ENCODE results near the gene ACOXL. TPM values are rescaled to one million over a fixed set of nuclear protein-coding genes. Genes with fewer than 3 reads are reported as not detected.

Gene ACOXL
- total RNA-seq, 1 experiment from 2014 or later: not detected

DNA sequence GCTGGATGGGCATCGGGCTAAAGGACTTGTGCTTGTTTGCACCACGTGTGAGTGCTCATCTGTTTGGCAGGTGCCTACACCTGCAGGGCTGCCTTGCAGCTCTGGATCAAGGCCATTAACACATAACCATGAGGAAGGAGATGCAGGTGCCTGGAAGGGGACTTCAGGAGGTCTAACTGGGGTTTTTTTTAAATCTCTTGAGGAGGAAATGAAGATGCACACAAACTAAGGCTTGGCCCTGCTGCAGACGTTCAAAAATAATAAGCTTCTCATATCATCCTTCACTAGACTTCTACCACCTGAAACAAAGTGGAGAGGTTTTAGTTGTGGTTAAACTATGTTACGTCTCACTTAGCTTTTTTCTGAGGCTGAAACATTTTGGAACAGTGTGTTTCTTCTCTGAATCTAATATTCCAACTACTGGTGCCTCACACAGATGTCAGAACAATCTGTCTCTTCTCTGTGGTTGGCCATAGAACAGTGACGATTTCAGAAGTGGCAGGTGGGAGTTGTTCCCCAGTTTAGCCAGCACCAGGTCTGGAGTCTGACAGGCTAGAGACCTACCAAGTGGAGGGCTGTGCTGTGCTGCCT lies 424.8 kb downstream of the ACOXL start:
- peaks cover 15% of the 10 kb centered on the region for H3K4me1 ChIP-seq

DNA sequence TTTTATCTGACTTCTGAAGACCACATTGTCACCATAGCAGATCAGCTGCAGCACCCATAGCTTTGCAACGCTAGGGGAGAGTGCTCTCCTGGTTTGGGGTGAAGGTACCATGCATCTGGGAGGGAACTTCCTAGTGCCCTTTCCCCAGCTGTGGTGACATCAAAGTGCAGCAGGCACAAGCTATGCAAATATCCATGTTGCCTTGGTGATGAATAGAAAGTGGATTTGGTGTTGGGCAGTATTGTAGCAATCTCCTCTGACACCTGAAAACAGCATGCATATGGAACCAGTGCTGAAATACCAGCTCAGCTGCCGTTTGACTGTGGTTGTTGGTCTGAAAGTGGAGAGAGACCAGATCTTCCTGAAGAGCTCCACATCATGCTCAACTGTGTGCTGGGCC lies 425.4 kb downstream of the ACOXL start:
- H3K9me3 ChIP-seq (replicated peaks): no peaks in the 10 kb centered on the region
- H3K27me3 ChIP-seq: no peaks in the 10 kb centered on the region
- no peak for DNase-seq
- H3K4me3 ChIP-seq: no peak overlapping the region
- H3K36me3 ChIP-seq: peaks cover 14% of the 10 kb centered on the region
- H3K27ac ChIP-seq: no peak overlapping the region
- H3K4me1 ChIP-seq: peaks cover 22% of the 10 kb centered on the region

More for the DNA sequence above, 424.8 kb downstream of the ACOXL start:
- no peaks in the 10 kb centered on the region for H3K9me3 ChIP-seq (replicated peaks)
- peaks cover 18% of the 10 kb centered on the region for H3K36me3 ChIP-seq
- no peak for DNase-seq
- H3K27me3 ChIP-seq: no peaks in the 10 kb centered on the region
- H3K27ac ChIP-seq: no peak overlapping the region
- no peak overlapping the region for H3K4me3 ChIP-seq

DNA sequence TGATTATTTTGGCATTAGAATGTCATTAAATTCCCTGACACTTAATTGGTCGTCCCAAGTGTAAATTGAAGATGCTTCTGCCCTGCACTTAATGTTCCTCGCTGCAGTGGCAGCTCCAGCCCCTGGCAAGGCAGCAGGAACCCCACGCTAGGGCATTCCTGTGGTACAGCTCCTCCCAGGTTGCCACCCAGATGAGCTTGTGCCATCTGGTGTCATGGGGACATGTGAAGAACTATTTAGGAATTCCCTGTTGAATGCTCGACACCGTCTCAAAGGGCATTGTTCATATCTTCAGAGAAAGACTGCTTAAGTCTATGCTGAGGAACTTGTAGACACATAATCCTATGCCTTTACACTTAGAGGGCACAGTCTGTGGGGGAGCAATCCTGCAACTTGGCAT lies 427.3 kb downstream of the ACOXL start:
- Histone ChIP-seq H3K4me3 (no peak overlapping the region), H3K27me3 (no peaks in the 10 kb centered on the region), H3K4me1 (peaks cover 35% of the 10 kb centered on the region), H3K9me3 (replicated peaks) (no peaks in the 10 kb centered on the region), H3K36me3 (peaks cover 17% of the 10 kb centered on the region), H3K27ac (no peak overlapping the region)
- no peak for DNase-seq

DNA sequence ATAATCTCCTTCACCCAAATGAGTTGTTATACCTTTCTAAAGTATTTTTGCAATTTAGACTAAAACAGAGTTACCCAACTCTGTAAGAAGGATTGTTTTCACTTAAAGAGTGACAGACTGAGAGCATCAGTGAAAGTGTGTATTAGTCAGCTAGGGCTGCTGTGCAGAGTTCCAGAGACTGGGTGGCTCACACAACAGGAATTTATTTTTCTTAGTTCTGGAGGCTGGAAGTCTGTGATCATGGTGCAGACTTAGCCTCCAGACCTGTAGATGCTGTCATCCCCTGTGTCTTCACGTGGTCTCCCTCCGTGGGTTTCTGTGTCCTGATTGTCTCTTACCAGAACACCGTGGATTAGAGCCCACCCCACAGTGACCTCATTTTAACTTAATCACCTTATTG lies 428.4 kb downstream of the ACOXL start:
- H3K4me1 ChIP-seq: peaks cover 32% of the 10 kb centered on the region
- H3K36me3 ChIP-seq: peaks cover 20% of the 10 kb centered on the region
- no peak overlapping the region for H3K27ac ChIP-seq
- H3K4me3 ChIP-seq: no peak overlapping the region
- no peak for DNase-seq
- H3K9me3 ChIP-seq (replicated peaks): no peaks in the 10 kb centered on the region
- H3K27me3 ChIP-seq: no peaks in the 10 kb centered on the region

DNA sequence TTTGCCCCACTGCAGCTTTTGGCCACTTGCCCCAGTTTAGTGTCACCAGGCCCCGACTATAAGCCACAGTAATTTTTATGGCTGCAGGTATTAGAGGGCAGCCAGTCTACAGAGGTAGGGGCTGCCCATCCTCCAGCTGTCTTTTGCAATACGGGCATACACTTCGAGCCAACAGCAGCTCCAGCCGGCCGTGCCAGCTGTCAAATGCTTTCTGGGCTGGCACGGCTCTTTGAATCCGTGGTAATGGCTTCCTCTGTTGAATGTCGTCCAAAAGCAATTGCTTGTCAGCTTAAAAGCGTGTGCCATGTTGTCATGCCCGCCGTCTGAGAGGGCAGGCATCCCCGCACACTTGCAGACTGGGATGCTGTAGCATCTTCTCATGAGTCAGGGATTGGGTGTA lies 429.6 kb downstream of the ACOXL start:
- H3K27ac ChIP-seq: no peak overlapping the region
- no peak for DNase-seq
- no peak overlapping the region for H3K4me3 ChIP-seq
- peaks cover 33% of the 10 kb centered on the region for H3K4me1 ChIP-seq
- no peaks in the 10 kb centered on the region for H3K27me3 ChIP-seq
- no peaks in the 10 kb centered on the region for H3K9me3 ChIP-seq (replicated peaks)
- peaks cover 21% of the 10 kb centered on the region for H3K36me3 ChIP-seq

DNA sequence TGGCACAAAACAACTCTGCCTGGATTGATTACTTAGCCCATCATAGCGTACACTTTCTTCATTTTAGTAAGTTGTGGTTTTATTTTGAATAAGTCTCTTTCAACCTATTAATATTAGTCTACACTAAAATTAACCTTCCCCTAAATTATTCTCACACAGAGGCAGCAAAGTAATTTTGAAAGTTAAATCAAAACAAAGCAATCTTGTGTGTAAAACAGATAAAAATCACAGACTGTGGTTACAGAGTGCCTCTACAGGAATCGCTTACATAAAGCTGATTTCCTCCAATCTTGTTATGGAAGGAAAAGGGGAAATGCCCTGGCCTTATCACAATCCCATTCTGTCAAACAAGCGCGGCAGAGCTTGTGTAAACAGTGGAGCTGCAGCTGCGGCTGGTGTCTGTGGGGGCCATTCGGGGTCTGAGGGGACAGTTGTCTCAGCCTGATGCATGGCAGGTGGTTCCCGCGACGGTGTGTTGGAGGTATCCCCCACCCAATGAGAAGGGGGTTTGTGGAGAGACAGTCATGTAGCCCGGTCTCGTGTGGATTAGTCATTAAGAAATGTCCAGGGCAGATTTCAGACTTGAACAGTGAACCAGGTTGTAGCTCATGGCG lies 430.5 kb downstream of the ACOXL start:
- Histone ChIP-seq H3K27ac (peak overlapping the region; percentile 23), H3K36me3 (peaks cover 17% of the 10 kb centered on the region), H3K27me3 (no peaks in the 10 kb centered on the region), H3K4me1 (peaks cover 42% of the 10 kb centered on the region), H3K4me3 (no peak overlapping the region), H3K9me3 (replicated peaks) (no peaks in the 10 kb centered on the region)
- peak; percentile 60 to 74 for DNase-seq

DNA sequence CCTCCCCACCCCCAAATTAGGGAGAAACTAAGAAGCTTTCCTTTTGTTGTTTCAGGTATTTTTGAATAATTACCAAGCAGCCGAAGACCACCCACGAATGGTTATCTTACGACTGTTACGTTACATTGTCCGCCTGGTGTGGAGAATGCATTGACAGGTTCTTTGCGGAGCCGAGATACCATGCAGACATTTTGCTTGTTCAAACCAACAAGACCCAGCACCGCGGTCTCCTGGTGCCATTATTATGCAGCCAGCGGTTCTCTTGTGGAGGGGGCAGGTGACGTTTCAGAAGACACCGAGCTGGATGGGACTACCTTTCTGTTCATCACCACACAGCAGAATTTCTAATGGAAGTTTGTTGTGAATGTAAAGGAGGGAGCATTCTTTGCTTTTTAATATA lies 431.7 kb downstream of the ACOXL start:
- no peaks in the 10 kb centered on the region for H3K27me3 ChIP-seq
- H3K36me3 ChIP-seq: peaks cover 14% of the 10 kb centered on the region
- no peak overlapping the region for H3K4me3 ChIP-seq
- no peak overlapping the region for H3K27ac ChIP-seq
- H3K9me3 ChIP-seq (replicated peaks): no peaks in the 10 kb centered on the region
- no peak for DNase-seq
- H3K4me1 ChIP-seq: peaks cover 54% of the 10 kb centered on the region

DNA sequence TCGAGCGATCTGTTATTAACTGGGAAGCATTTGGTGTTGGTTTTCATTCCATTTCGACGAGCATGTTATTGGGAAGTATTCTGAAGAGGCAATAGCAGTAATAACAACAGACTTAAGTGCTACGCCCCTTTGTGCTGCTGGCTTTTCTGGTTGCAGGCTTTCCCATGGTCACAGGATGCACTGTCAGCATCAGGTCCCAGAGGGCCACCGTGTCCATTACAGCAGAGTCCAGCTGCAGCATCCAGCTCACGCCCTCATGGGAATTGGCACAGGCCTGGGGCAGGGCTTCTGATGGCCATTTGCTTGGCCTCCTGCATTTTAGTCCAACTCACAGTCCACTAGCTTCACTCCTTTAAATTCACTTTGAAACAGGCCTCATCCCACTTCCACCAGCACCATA lies 432.7 kb downstream of the ACOXL start:
- H3K27ac ChIP-seq: no peak overlapping the region
- H3K36me3 ChIP-seq: peaks cover 11% of the 10 kb centered on the region
- DNase-seq: peak in 1 of 2 experiments; percentile 24
- H3K9me3 ChIP-seq (replicated peaks): no peaks in the 10 kb centered on the region
- H3K4me1 ChIP-seq: peaks cover 56% of the 10 kb centered on the region
- no peaks in the 10 kb centered on the region for H3K27me3 ChIP-seq
- no peak overlapping the region for H3K4me3 ChIP-seq

DNA sequence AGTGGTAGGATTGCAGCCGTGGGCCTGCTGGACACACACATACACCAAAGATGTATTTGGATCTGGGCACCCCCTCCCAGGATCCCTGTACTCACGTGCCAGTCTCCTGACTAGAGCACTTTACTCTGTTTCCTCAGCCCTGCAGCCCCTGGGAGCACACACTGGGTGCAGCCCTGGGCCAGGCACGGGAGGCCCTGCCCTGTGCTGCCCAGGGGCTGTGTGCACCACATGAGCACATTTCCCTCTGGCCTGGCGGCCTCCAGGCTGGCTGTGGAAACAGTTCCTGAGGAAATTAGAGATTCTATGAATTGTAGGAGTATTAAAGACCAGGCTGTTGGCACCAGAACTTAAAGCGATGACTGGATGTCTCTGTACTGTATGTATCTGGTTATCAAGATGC lies 433.7 kb downstream of the ACOXL start:
- Histone ChIP-seq H3K4me1 (peaks cover 56% of the 10 kb centered on the region), H3K36me3 (peaks cover 10% of the 10 kb centered on the region), H3K27me3 (no peaks in the 10 kb centered on the region), H3K9me3 (replicated peaks) (no peaks in the 10 kb centered on the region), H3K4me3 (no peak overlapping the region), H3K27ac (no peak overlapping the region)
- no peak for DNase-seq

DNA sequence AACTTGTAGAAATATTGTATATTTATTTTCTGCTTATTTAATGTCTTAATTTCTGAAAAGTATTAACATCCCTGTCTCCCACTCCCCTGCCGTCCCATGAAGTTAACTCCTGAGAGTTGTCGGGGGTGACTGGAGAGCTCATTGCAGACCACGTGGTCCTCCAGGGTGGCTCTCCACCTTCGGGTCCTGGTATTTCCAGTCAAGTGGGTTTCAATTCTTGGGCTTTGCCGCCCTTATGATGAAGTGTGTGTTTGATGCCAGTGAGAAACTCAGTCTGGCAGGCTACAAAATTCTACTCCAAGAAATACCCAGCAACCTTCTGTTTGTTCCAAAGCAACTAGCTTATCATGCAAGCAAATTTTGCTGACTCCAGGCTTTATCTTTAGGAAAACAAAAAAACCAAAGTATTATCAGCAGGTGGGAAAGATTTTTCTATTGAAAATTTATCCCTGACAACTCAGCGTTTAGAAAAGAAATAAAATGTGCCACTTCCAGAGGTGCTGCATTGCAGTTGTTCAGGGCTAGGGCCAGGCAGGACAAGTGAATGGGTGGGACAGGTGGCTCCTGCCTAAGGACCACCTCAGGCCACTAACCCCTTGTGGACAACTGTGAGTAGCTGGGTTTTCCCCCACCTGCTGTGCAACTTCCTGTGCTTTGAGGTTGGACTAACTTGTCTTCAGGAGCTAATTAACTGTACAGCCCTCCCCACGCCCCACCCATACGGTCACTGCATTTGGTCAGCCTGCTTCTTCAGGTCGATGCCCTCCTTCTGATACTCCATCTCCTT lies 434.9 kb downstream of the ACOXL start:
- H3K9me3 ChIP-seq (replicated peaks): no peaks in the 10 kb centered on the region
- H3K27me3 ChIP-seq: no peaks in the 10 kb centered on the region
- H3K36me3 ChIP-seq: peaks cover 10% of the 10 kb centered on the region
- peaks cover 44% of the 10 kb centered on the region for H3K4me1 ChIP-seq
- H3K4me3 ChIP-seq: no peak overlapping the region
- DNase-seq: peak; percentile 82 to 91
- peak overlapping the region; percentile 27 for H3K27ac ChIP-seq

DNA sequence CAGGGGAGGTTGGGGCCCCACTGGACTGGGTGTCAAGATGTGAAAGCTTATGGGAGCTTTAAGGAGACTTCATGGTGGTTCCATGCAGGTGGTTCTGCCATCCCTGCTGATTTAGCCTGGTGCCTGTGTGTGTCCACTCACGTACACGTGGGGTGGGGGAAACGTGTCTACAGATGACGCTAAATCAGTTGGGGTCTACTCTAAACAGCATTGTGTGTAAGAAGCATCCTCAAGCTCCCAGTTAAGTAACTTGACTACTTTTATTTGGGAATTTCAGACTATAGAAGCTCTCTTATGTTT lies 435.4 kb downstream of the ACOXL start:
- Histone ChIP-seq H3K36me3 (peaks cover 10% of the 10 kb centered on the region), H3K9me3 (replicated peaks) (no peaks in the 10 kb centered on the region), H3K27ac (peak overlapping the region; percentile 27), H3K4me3 (no peak overlapping the region), H3K27me3 (no peaks in the 10 kb centered on the region), H3K4me1 (peaks cover 39% of the 10 kb centered on the region)
- no peak for DNase-seq

Other genes with a start within 250 kb of the ACOXL start
- gene RGPD6, start 155.4 kb upstream of the ACOXL start, total RNA-seq (2014; rRNA removed; shearing (Covaris generic)): 32.2 and 34.6 TPM in 2 replicates
- gene BUB1, start 54.5 kb upstream of the ACOXL start, total RNA-seq (2014; rRNA removed; shearing (Covaris generic)): 107 and 118 TPM in 2 replicates

All from SJCRH30 (cell line).